ENCODE data around the gene FOXD3. TPM values are rescaled to one million over a fixed set of nuclear protein-coding genes. Genes with fewer than 3 reads are reported as not detected.

The FOXD3 gene
- total RNA-seq: not detected

GRCh38 chr1:63322114-63322943 is at the start of gene FOXD3:
Gene FOXD3, plus strand, starts transcription at chr1:63322567. Its CDS starts 492 bp downstream, at chr1:63323059.
- DNase-seq: no peak

- DNase-seq: no peak
These were observed 49.6 kb upstream of the FOXD3 start for GRCh38 chr1:63272811-63273210.

- no peak for DNase-seq
These were observed 48.0 kb upstream of the FOXD3 start for GRCh38 chr1:63274371-63274770.

GRCh38 chr1:63274979-63275378 is 47.4 kb upstream of the FOXD3 start:
- DNase-seq: no peak

GRCh38 chr1:63276624-63277023 is 45.7 kb upstream of the FOXD3 start:
- DNase-seq: no peak

GRCh38 chr1:63277195-63278192 is 44.9 kb upstream of the FOXD3 start:
- DNase-seq: no peak

- no peak for DNase-seq
These were observed 40.6 kb upstream of the FOXD3 start for GRCh38 chr1:63281753-63282152.

- no peak for DNase-seq
These were observed 33.2 kb upstream of the FOXD3 start for GRCh38 chr1:63289135-63289534.

GRCh38 chr1:63294803-63295594 is 27.4 kb upstream of the FOXD3 start:
- DNase-seq: no peak

GRCh38 chr1:63304410-63304809 is 18.0 kb upstream of the FOXD3 start:
- no peak for DNase-seq

- no peak for DNase-seq
These were observed 17.3 kb upstream of the FOXD3 start for GRCh38 chr1:63305043-63305442.

GRCh38 chr1:63307196-63307794 is 15.1 kb upstream of the FOXD3 start:
- DNase-seq: no peak

GRCh38 chr1:63316598-63316983 is 5.8 kb upstream of the FOXD3 start:
- DNase-seq: no peak

GRCh38 chr1:63316984-63317816 is 5.2 kb upstream of the FOXD3 start:
- DNase-seq: no peak

GRCh38 chr1:63317817-63318152 is 4.6 kb upstream of the FOXD3 start:
- no peak for DNase-seq

GRCh38 chr1:63318201-63318979 is 4.0 kb upstream of the FOXD3 start:
- no peak for DNase-seq

- DNase-seq: no peak
These were observed 3.0 kb upstream of the FOXD3 start for GRCh38 chr1:63319046-63320021.

GRCh38 chr1:63320022-63320721 is 2.2 kb upstream of the FOXD3 start:
- DNase-seq: no peak

All from effector CD4-positive, alpha-beta T cell (primary cell).